NB4 (cell line): ENCODE data around the gene MLLT6.

Experiments used
- DNase-seq: peaks from one replicate; pipeline ENCODE4 v3.0.0; 2010; ENCODE audit warnings: low read depth
- H3K4me3 ChIP-seq: one replicate; pipeline ENCODE4 v1.5.1; 2011; ENCODE audit warnings: mild to moderate bottlenecking, low read depth, low read length, moderate library complexity
- MAX ChIP-seq: IDR thresholded peaks from 2 replicates; pipeline ENCODE4 v1.6.1; 2011; ENCODE audit warnings: low read depth, low read length
- MYC ChIP-seq: IDR thresholded peaks from 2 replicates; pipeline ENCODE4 v1.6.1; 2011; ENCODE audit warnings: low read depth, low read length
- POLR2A ChIP-seq: IDR thresholded peaks from 2 replicates; pipeline ENCODE4 v1.6.1; 2011; ENCODE audit warnings: mild to moderate bottlenecking; ENCODE audit not compliant: insufficient read length; ENCODE audit errors: extremely low read depth
- TF ChIP-seq, protein P1 (sequence below): IDR thresholded peaks from one replicate; pipeline ENCODE4 v1.5.1; 2012; ENCODE audit warnings: low read depth, low read length

MLLT6 gene

GRCh38 chr17:38674749-38675615 lies 30.1 kb upstream of the MLLT6 start, which contains the start of gene EPOP:
TSS of gene EPOP (minus strand) at chr17:38674957. CDS start at chr17:38674495, 462 bp downstream.
- TF ChIP-seq POLR2A (peak; percentile 56), MYC (peak; percentile 88), MAX (peak; percentile 95)
- TF ChIP-seq, protein P1, sequence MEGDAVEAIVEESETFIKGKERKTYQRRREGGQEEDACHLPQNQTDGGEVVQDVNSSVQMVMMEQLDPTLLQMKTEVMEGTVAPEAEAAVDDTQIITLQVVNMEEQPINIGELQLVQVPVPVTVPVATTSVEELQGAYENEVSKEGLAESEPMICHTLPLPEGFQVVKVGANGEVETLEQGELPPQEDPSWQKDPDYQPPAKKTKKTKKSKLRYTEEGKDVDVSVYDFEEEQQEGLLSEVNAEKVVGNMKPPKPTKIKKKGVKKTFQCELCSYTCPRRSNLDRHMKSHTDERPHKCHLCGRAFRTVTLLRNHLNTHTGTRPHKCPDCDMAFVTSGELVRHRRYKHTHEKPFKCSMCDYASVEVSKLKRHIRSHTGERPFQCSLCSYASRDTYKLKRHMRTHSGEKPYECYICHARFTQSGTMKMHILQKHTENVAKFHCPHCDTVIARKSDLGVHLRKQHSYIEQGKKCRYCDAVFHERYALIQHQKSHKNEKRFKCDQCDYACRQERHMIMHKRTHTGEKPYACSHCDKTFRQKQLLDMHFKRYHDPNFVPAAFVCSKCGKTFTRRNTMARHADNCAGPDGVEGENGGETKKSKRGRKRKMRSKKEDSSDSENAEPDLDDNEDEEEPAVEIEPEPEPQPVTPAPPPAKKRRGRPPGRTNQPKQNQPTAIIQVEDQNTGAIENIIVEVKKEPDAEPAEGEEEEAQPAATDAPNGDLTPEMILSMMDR: no peak
- H3K4me3 ChIP-seq: peak within 1 kb of the TSS; percentile 30
- peak; percentile 93 for DNase-seq

- H3K4me3 ChIP-seq: no peak overlapping the region
- DNase-seq: peak; percentile 87
These were observed 28.2 kb upstream of the MLLT6 start for GRCh38 chr17:38676706-38677504.

GRCh38 chr17:38677819-38678218 lies 27.3 kb upstream of the MLLT6 start:
- no peak for DNase-seq
- no peak for TF ChIP-seq MAX
- TF ChIP-seq, protein P1: no peak
- no peak for TF ChIP-seq MYC
- no peak for TF ChIP-seq POLR2A
- no peak overlapping the region for H3K4me3 ChIP-seq

More at GRCh38 chr17:38676706-38677504, 28.2 kb upstream of the MLLT6 start:
- peak; percentile 93 for TF ChIP-seq MAX
- TF ChIP-seq, protein P1: peak; percentile 86
- TF ChIP-seq MYC: peak; percentile 84
- TF ChIP-seq POLR2A: no peak

DNA sequence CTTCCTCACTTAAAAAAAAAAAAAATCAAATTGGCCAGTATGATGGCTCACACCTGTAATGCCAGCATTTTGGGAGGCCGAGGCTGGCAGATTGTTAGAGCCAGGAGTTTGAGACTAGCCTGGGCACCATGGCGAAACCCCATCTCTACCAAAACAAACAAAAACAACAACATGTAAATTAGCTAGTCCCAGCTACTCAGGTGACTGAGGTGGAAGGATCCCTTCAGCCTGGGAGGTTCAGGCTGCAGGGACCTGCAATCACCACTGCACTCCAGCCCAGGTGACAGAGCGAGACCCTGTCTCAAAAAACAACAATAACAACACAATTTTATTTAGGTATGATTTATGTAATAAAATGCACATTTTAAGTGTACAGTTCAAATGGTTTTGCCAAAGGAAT lies 24.0 kb upstream of the MLLT6 start:
- TF ChIP-seq MYC (no peak), POLR2A (no peak)
- TF ChIP-seq, protein P1: no peak
- H3K4me3 ChIP-seq: no peak overlapping the region
- no peak for DNase-seq

DNA sequence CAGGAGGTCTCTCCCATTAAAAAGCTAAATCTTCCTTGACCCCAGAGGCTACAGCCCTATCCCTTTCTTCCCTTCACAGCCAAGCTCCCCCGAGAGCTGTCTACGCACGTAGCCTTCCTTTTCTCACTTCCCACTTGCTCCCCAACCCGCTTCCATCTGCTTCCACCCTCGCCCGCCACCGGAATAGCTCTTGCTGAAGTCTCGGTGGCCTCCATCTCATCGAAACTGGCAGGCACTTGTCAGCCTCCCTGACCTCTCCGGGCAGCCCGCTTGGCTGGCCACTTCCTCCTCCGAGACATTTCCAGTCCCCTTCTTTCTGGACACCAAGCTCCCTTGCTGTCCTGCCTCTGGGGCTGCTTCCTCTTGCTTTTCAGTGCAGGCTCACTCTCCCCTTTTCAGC lies 19.6 kb upstream of the MLLT6 start:
- TF ChIP-seq POLR2A: no peak
- no peak for TF ChIP-seq MYC
- TF ChIP-seq MAX: no peak
- TF ChIP-seq, protein P1: no peak
- no peak overlapping the region for H3K4me3 ChIP-seq
- DNase-seq: no peak
